Ecto neural progenitor cell (in vitro differentiated cells): ENCODE results near the gene CHRDL2.

Source experiments
- DNase-seq: peaks from one replicate; pipeline ENCODE4 v3.0.0-alpha.2; 2018; ENCODE audit warnings: low spot score

CHRDL2 gene

GRCh38 chr11:74685338-74685737 is 45.9 kb downstream of the CHRDL2 start:
- DNase-seq = no peak

- DNase-seq = no peak
Observed at GRCh38 chr11:74684661-74685060, 46.6 kb downstream of the CHRDL2 start.

GRCh38 chr11:74683941-74684481 is 47.2 kb downstream of the CHRDL2 start:
- DNase-seq = no peak

GRCh38 chr11:74683279-74683871 is 47.9 kb downstream of the CHRDL2 start:
- DNase-seq = peak; percentile 68

- DNase-seq = no peak
Observed at GRCh38 chr11:74682731-74683278, 48.4 kb downstream of the CHRDL2 start.

- peak; percentile 33 for DNase-seq
Observed at GRCh38 chr11:74681686-74682651, 49.3 kb downstream of the CHRDL2 start.

GRCh38 chr11:74680703-74681531 is 50.3 kb downstream of the CHRDL2 start:
- DNase-seq = peak; percentile 38

GRCh38 chr11:74680035-74680671 is 51.1 kb downstream of the CHRDL2 start:
- peak; percentile 14 for DNase-seq

GRCh38 chr11:74679513-74679865 is 51.7 kb downstream of the CHRDL2 start:
- DNase-seq = peak; percentile 37

GRCh38 chr11:74678591-74679512 is 52.4 kb downstream of the CHRDL2 start:
- peak; percentile 34 for DNase-seq

GRCh38 chr11:74678041-74678440 is 53.2 kb downstream of the CHRDL2 start:
- peak; percentile 19 for DNase-seq

GRCh38 chr11:74677131-74677530 is 54.1 kb downstream of the CHRDL2 start:
- DNase-seq = peak; percentile 30

GRCh38 chr11:74676596-74676995 is 54.6 kb downstream of the CHRDL2 start:
- peak; percentile 32 for DNase-seq

GRCh38 chr11:74675761-74676160 is 55.5 kb downstream of the CHRDL2 start:
- DNase-seq = no peak

GRCh38 chr11:74673693-74674360 is 57.4 kb downstream of the CHRDL2 start:
- DNase-seq = no peak

GRCh38 chr11:74672956-74673692 is 58.1 kb downstream of the CHRDL2 start:
- no peak for DNase-seq

- DNase-seq = no peak
Observed at GRCh38 chr11:74672332-74672955, 58.8 kb downstream of the CHRDL2 start.

GRCh38 chr11:74671520-74672196 is 59.6 kb downstream of the CHRDL2 start:
- DNase-seq = no peak
